ENCODE measurements around the gene ITPR1.

- TF ChIP-seq CTCF (IDR thresholded peaks at IDR 0.05) = no peak
- no peak for TF ChIP-seq POLR2A (IDR thresholded peaks at IDR 0.05)
These were observed 302.8 kb downstream of the ITPR1 start for GRCh38 chr3:4795905-4796304.

All from esophagus squamous epithelium (tissue), 4 donors.